Measurements from ENCODE around the gene SIPA1. TPM values are rescaled to one million over a fixed set of nuclear protein-coding genes. Genes with fewer than 3 reads are reported as not detected.

The SIPA1 gene
- total and polyA plus RNA-seq, 9 of the 15 experiments (the other 6 are each of a cell fraction or from before 2014, with no cell fraction given): 0.25 to 85.8 (median 16.8) TPM

- TF ChIP-seq POLR2G (IDR thresholded peaks at IDR 0.05; ENCODE audit: low read depth, low read length) (peak; percentile 82), ZNF699 (CRISPR knock-in tag; IDR thresholded peaks at IDR 0.05; ENCODE audit: insufficient replicate concordance) (no peak), ZNF76 (CRISPR knock-in tag; IDR thresholded peaks at IDR 0.05; ENCODE audit: borderline replicate concordance) (0 out of 2 replicates have a peak, but pooled peaks have one; percentile 47), KAT2B (IDR thresholded peaks at IDR 0.05; ENCODE audit: low read depth, low read length) (no peak), CBX3 (IDR thresholded peaks at IDR 0.05; ENCODE audit: borderline replicate concordance in 1 of 2, low read length in 2 of 2) (peak in 1 of 2 experiments; percentile 24; a peak in 1 of 3 replicates), GTF2E2 (tag; IDR thresholded peaks at IDR 0.05) (no peak; the same call in 1 of the 2 replicates), POLR2AphosphoS5 (IDR thresholded peaks at IDR 0.05; ENCODE audit: control insufficient read depth, insufficient read depth, low read depth, low read length) (peak; percentile 65; the same call in 1 of the 2 replicates), ATF2 (CRISPR knock-in tag; IDR thresholded peaks at IDR 0.05) (no peak), POLR2B (IDR thresholded peaks at IDR 0.05; ENCODE audit: low read depth, partially characterized antibody) (peak; percentile 71), ILK (tag; IDR thresholded peaks at IDR 0.05; ENCODE audit: borderline replicate concordance, low read depth) (no peak), LEF1 (IDR thresholded peaks at IDR 0.05) (no peak), RCOR1 (IDR thresholded peaks at IDR 0.05; ENCODE audit: borderline replicate concordance in 1 of 2, low read depth in 2 of 2, low read length in 2 of 2) (peak in 1 of 2 experiments; percentile 64; a peak in 1 of 4 replicates), ZNF347 (CRISPR knock-in tag; IDR thresholded peaks at IDR 0.05; ENCODE audit: low read depth) (no peak), MAZ (CRISPR knock-in tag; conservative IDR thresholded peaks at IDR 0.05 in 1 of 2, IDR thresholded peaks at IDR 0.05 in 1 of 2) (peak in 1 of 2 experiments; percentile 76; a peak in 1 of 4 replicates), CBFB (CRISPR knock-in tag; IDR thresholded peaks at IDR 0.05) (no peak), HLTF (IDR thresholded peaks at IDR 0.05) (peak; percentile 83), POLR2H (tag; IDR thresholded peaks at IDR 0.05; ENCODE audit: low read depth) (peak; percentile 57), HCFC1 (IDR thresholded peaks at IDR 0.05; ENCODE audit: low read depth, low read length) (peak; percentile 36; the same call in 1 of the 2 replicates), ESRRA (IDR thresholded peaks at IDR 0.05; ENCODE audit: borderline replicate concordance, low read depth) (0 out of 2 replicates have a peak, but pooled peaks have one; percentile 12), PRMT5 (CRISPR knock-in tag; IDR thresholded peaks at IDR 0.05) (no peak), SPI1 (IDR thresholded peaks at IDR 0.05; ENCODE audit: borderline replicate concordance, low read depth, low read length) (peak; percentile 47; the same call in 1 of the 2 replicates), SNIP1 (IDR thresholded peaks at IDR 0.05; ENCODE audit: low read depth) (no peak), PRDM10 (IDR thresholded peaks at IDR 0.05; ENCODE audit: partially characterized antibody) (peak; percentile 76), THRAP3 (IDR thresholded peaks at IDR 0.05; ENCODE audit: borderline replicate concordance) (no peak)
Observed at GRCh38 chr11:65637794-65638419, at the start of gene SIPA1 (continued).
